Activated CD4-positive, alpha-beta T cell treated with anti-CD3 and anti-CD28 coated beads, Interleukin-2, amount 10 ng/mL, durations not matched to agents 24 days and 14 days (primary cell): ENCODE data around the gene UQCRH. TPM values are rescaled to one million over a fixed set of nuclear protein-coding genes. Genes with fewer than 3 reads are reported as not detected.
"Not testable (repeated sequence)": the region's sequence is repeated elsewhere in the genome, so short reads cannot be mapped to it uniquely, and the experiment has no call there.

Experiments used
- DNase-seq: peaks from one replicate; pipeline ENCODE4 v3.0.0; 2022
- H3K27ac Mint-ChIP-seq: one replicate; pipeline ENCODE4 v1.8.0; 2022; ENCODE audit warnings: mild to moderate bottlenecking, mixed read lengths
- H3K27me3 Mint-ChIP-seq: one replicate; pipeline ENCODE4 v1.8.0; 2022; ENCODE audit warnings: mixed read lengths
- H3K36me3 Mint-ChIP-seq: one replicate; pipeline ENCODE4 v1.8.0; 2022; ENCODE audit warnings: low read depth, mild to moderate bottlenecking, mixed read lengths
- H3K4me1 Mint-ChIP-seq: one replicate; pipeline ENCODE4 v1.8.0; 2021; ENCODE audit warnings: mixed read lengths
- H3K4me3 Mint-ChIP-seq: one replicate; pipeline ENCODE4 v1.8.0; 2022; ENCODE audit warnings: mild to moderate bottlenecking, moderate library complexity, mixed read lengths
- H3K9me3 Mint-ChIP-seq: one replicate; pipeline ENCODE4 v1.8.0; 2021; ENCODE audit warnings: mixed read lengths
- intact Hi-C: fragments of 100-400 bp; cut with micrococcal nuclease; formaldehyde crosslinking; loops from one replicate; pipeline ENCODE4 v1.15.1; 2023
- total RNA-seq: library from RNA; stranded (reverse); gene quantifications from 2 replicates; pipeline ENCODE4 v1.2.3, GENCODE V29; 2022

UQCRH gene
- total RNA-seq, 1 donor from 2014 or later = 283 TPM

DNA sequence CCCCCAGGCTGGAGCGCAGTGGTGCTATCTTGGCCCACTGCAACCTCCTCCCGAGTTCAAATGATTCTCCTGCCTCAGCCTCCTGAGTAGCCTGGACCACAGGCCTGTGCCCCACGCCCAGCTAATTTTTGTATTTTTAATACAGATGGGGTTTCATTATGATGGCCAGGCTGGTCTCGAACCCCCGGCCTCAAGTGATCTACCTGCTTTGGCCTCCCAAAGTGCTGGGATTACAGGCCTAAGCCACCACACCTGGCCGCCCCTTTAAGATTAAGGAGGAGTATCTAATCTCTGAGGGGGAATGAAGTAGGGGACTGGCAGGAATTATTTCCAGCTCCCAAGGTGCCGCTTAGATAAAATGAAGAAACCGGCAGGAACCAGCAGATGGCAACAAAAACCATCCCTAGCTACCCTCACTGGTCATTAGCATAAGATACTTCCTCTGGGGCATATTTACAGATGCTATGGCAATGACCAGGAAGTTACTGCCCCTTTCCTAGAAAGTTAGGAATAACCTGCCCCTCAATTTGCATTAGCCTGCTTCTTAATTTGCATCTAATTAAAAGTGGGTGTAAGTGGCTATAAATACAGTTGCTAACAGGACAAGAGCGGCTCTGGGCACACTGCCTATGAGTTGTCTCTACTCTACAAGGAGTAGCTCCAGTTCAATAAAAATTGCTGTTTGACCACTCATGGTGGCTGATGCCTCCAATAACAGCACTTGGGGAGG, 30.0 kb downstream of the UQCRH start:
- DNase-seq = peak; percentile 57
- no peaks in the 10 kb centered on the region for H3K36me3 Mint-ChIP-seq
- no peak overlapping the region for H3K27ac Mint-ChIP-seq
- no peaks in the 10 kb centered on the region for H3K27me3 Mint-ChIP-seq
- no peaks in the 10 kb centered on the region for H3K9me3 Mint-ChIP-seq
- no peaks in the 10 kb centered on the region for H3K4me1 Mint-ChIP-seq
- no peak overlapping the region for H3K4me3 Mint-ChIP-seq
- intact Hi-C loops = no loop called here

DNA sequence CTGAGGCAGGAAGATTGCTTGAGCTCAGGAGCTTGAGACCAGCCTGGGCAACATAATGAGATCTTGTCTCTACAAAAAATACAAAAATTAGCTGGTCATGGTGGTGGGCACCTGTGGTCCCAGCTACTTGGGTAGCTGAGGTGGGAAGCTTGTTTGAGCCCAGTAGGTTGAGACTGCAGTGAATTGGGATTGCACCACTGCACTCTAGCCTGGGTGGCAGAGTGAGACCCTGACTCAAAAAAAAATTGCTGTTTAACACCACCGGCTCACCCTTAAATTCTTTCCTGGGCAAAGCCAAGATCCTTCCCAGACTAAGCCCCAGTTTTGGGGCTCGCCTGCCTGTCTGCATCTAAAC, 30.5 kb downstream of the UQCRH start:
- no peak overlapping the region for H3K4me3 Mint-ChIP-seq
- H3K4me1 Mint-ChIP-seq = no peaks in the 10 kb centered on the region

DNA sequence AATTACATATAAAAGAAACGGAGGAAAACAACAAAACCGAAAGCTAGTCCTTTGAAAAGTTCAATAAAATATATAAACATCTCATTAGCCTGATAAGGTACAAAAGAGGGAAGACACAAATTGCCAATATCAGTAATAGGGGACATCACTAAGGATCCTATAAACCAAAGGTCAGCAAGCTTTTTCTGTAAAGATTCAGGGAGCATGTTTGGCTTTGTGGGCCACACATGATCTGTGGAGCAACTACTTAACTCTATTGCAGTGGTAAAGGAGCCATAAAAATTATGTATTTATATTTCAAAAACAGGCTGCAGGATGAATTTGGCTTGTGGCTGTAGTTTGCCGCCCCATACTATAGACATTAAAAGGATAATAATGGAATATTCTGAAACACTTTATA, 31.6 kb downstream of the UQCRH start:
- Mint-ChIP-seq H3K27me3 (no peaks in the 10 kb centered on the region), H3K4me1 (peaks cover 5% of the 10 kb centered on the region), H3K27ac (no peak overlapping the region), H3K9me3 (no peaks in the 10 kb centered on the region), H3K4me3 (no peak overlapping the region), H3K36me3 (no peaks in the 10 kb centered on the region)
- intact Hi-C loops = no loop called here
- no peak for DNase-seq

More for the DNA sequence above, 30.5 kb downstream of the UQCRH start:
- H3K36me3 Mint-ChIP-seq = no peaks in the 10 kb centered on the region
- no peak overlapping the region for H3K27ac Mint-ChIP-seq
- intact Hi-C loops = no loop called here
- no peak for DNase-seq
- H3K27me3 Mint-ChIP-seq = no peaks in the 10 kb centered on the region
- no peaks in the 10 kb centered on the region for H3K9me3 Mint-ChIP-seq

DNA sequence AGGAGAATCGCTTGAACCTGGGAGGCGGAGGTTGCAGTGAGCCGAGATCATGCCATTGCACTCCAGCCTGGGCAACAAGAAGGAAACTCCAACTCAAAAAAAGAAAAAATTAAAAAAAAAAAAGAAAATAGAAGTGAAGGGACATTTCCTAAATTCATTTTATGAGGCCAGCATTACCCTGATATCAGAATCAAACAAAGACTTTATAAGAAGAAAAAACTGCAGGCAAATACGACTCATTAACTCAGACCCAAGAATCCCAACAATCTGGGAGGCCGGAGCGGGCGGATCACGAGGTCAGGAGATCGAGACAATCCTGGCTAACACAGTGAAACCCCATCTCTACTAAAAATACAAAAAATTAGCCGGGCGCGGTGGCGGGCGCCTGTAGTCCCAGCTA, 33.9 kb downstream of the UQCRH start:
- H3K36me3 Mint-ChIP-seq = peaks cover 12% of the 10 kb centered on the region
- DNase-seq, H3K4me3 Mint-ChIP-seq, H3K27ac Mint-ChIP-seq, intact Hi-C loops, H3K9me3 Mint-ChIP-seq, H3K27me3 Mint-ChIP-seq: not testable (repeated sequence)
- H3K4me1 Mint-ChIP-seq = peaks cover 20% of the 10 kb centered on the region

DNA sequence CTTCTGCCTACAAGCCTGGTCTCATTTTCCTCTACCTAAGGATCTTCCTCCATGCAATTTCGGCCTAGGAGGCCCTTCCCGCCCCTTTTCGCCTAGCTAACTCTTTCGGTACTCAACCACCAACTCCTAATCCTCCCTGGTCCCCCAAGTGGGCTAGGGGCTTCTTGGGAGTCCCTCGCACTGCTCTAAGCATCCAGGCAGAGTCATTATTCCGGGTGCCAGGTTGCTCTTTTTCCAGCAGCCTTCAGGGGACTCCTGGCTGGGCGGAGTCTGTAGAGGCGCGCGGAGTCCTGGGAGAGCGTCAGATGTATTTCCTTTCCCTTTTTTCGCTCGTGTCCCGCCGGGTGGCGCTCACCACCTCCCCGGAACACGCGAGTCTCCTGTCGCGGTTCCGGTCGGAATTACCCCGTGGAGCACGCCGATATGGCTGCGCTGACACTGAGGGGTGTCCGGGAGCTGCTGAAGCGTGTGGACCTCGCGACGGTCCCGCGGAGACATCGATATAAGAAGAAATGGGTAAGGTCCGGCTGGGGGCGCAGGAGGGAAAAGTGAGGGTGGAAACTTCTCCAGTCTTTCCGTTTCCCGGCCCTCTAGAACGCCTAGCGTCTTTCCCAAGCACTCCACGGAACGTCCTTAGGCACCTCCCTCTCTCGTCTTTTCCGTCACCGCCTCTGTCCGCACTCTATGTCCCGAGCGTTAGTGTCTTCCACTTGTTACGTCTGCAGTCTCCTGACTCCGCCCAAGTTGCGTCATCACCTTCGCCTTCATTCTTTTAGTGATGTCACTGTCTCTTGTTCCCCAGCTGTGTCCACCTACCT, 37.1 kb downstream of the UQCRH start, which contains the start of gene NSUN4:
NSUN4 (plus strand) TSS at position 404 of the 818 bp plus-strand sequence; CDS start at position 424, 20 bp downstream.
- Mint-ChIP-seq H3K4me1 (peaks cover 33% of the 10 kb centered on the region), H3K4me3 (peak within 1 kb of the TSS; percentile 99), H3K36me3 (peaks cover 35% of the 10 kb centered on the region), H3K27me3 (no peaks in the 10 kb centered on the region), H3K27ac (peak within 1 kb of the TSS; percentile 100), H3K9me3 (no peaks in the 10 kb centered on the region)
- peak; percentile 96 for DNase-seq
- intact Hi-C loops = loop anchor here (1.0 to 5.0 kb wide), 4 partner anchors 8 to 93 kb away; partner anchors contain the start of genes LRRC41, RAD54L and UQCRH

DNA sequence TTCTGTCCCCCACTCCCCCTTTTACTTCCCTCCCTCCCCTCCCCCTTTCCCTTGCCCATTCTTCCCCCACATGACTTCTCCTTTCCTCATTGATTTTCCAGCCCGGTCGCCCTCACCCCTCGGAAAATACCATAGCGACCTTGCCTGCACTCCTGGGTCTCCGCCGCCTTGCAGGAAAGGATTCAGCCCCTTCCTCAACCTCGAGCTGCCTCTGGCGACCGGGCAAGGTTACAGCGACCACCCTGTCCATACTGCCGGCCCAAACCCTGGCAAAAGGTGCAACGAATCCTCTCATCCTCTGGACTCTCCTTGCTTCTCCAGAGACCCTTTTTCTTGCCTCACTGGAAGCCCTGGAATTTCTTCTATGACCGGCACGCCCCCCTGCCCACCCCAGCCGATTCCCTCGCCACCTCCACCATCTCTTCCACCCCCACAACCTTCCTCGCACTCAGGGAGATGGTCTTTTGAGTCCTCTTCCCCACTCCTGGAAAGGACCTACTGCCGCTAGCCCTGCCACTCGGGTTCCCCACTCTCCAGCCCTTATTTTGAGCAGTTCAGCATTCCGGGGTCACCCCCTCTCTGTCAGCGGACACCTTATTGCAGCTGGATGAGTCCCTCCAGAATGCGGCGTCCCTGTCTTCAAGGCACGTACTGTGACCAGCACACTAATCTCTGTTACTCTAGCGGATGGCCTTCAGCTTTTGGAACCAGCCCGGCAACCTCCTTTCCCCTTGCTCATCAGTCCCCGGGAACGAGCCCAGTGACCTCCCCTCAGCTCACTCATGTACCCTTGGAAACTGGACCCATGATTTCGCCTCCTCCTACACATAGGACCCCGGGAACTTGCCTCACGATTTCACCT, 38.0 kb downstream of the UQCRH start:
- Mint-ChIP-seq H3K27me3 (no peaks in the 10 kb centered on the region), H3K9me3 (no peaks in the 10 kb centered on the region), H3K4me1 (peaks cover 33% of the 10 kb centered on the region), H3K4me3 (peak overlapping the region; percentile 99), H3K36me3 (peaks cover 38% of the 10 kb centered on the region), H3K27ac (peak overlapping the region; percentile 100)
- peak; percentile 63 for DNase-seq
- intact Hi-C loops = loop anchor here (5.0 kb wide), 1 partner anchor 54 kb away; no protein-coding TSS in a partner anchor

DNA sequence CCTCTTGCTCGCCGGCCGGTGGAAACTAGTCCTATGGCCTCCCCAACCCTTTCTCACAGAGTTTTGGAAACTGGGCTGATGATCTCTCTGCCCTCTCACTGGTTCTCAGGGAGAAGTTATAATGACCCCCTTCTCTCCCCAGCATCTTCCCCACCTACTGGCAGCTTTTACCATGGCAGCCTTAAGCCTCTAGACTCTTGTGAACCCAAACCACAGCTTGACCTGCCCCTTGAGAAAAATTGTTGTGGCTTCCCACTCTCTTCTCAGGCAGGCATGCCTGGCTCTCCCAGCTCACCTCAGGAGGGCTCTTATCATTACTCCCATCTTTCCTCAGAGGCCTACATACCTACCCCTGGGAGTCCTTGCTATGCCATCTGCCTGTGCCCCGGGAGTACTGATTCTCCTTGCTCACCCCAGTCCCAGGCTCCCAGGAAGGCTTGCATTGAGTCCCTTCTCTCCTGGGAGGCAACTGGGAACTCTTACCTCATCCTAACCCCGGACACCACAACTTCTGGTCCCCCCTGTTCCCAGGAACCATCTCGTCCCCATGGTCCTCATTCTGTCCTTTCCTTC, 38.7 kb downstream of the UQCRH start:
- Mint-ChIP-seq H3K27ac (peak overlapping the region; percentile 100), H3K4me3 (peak overlapping the region; percentile 99), H3K36me3 (peaks cover 45% of the 10 kb centered on the region), H3K4me1 (peaks cover 35% of the 10 kb centered on the region), H3K27me3 (no peaks in the 10 kb centered on the region), H3K9me3 (no peaks in the 10 kb centered on the region)
- DNase-seq = peak; percentile 67
- intact Hi-C loops = loop anchor here (5.0 kb wide), 1 partner anchor 55 kb away; no protein-coding TSS in a partner anchor

DNA sequence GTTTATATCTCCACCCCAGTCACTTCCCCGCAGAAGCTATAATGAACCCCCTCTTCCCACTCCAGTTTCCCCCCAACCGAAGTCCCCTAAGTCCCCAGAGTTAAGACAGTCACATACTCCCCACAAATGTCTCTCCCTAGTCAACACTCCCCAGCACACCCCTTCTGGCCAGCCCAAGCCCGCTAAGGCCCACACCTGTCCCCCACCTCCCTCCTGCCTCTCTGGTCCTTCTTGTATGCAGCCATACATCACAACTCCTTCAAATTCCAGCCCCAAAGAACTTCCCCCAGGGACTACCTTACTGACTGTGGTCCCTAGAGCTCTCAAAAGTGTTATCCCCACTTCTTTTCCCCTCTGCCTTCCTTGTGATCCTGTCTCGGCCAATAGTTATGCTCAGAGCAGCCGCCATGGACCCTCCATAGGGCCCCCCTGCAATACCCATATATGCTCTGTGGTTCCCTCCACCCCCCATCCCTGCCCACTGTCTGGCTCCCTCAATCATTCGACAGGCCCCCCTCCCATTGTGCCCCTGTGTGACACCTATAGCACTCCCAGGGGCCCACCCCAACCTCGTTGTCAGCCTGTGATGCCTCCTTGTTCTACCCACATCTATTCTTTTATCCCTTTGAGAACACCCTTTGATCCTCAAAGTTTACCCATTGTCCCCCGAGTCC, 39.3 kb downstream of the UQCRH start:
- Mint-ChIP-seq H3K27ac (peak overlapping the region; percentile 100), H3K36me3 (peaks cover 50% of the 10 kb centered on the region), H3K27me3 (no peaks in the 10 kb centered on the region), H3K9me3 (no peaks in the 10 kb centered on the region), H3K4me3 (peak overlapping the region; percentile 99), H3K4me1 (peaks cover 38% of the 10 kb centered on the region)
- DNase-seq = no peak
- intact Hi-C loops = loop anchor here (5.0 kb wide), 1 partner anchor 56 kb away; no protein-coding TSS in a partner anchor

DNA sequence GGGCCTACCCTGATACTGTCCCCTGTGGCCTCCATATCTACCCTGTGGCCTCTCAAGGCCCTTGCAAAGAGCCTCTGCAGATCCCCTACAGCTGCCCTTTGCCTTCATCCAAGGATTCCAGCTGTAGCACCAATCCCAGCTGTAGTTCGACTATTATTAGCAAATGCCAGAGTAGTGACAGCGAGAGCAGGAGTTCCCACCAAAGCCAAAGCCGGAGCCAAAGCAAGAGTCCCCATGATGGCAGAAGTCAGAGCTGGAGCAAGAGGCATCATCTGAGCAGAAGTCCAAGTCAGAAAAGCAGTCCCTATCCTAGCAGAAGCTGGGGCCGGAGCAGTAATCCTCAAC, 39.8 kb downstream of the UQCRH start:
- peak overlapping the region; percentile 13 for H3K27ac Mint-ChIP-seq
- peaks cover 40% of the 10 kb centered on the region for H3K4me1 Mint-ChIP-seq
- no peaks in the 10 kb centered on the region for H3K9me3 Mint-ChIP-seq
- peaks cover 55% of the 10 kb centered on the region for H3K36me3 Mint-ChIP-seq
- H3K4me3 Mint-ChIP-seq = peak overlapping the region; percentile 4
- intact Hi-C loops = loop anchor here (5.0 kb wide), 1 partner anchor 56 kb away; no protein-coding TSS in a partner anchor
- DNase-seq = no peak
- H3K27me3 Mint-ChIP-seq = no peaks in the 10 kb centered on the region

DNA sequence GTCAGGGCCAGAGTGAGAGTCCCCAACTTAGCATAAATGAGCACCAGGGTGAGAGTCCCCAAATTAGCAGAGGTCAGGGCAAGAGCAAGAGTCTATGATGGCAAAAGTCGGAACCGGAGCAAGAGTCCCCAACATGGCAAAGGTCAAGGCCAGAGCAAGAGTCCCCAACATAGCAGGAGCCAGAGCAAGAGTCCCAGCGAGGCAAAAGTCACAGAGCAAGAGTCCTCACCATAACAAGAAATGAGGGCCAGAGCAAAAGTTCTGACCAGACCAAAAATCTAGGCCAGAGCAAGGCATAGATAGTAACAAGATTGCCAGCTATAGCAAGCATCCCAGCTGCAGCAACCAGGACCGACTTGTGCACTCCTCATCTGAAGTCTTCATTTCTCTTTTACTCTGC, 40.2 kb downstream of the UQCRH start:
- peaks cover 56% of the 10 kb centered on the region for H3K36me3 Mint-ChIP-seq
- no peak overlapping the region for H3K4me3 Mint-ChIP-seq
- H3K27ac Mint-ChIP-seq = peak overlapping the region; percentile 13
- H3K4me1 Mint-ChIP-seq = peaks cover 40% of the 10 kb centered on the region
- no peaks in the 10 kb centered on the region for H3K27me3 Mint-ChIP-seq
- DNase-seq = no peak
- intact Hi-C loops = loop anchor here (5.0 kb wide), 1 partner anchor 56 kb away; no protein-coding TSS in a partner anchor
- no peaks in the 10 kb centered on the region for H3K9me3 Mint-ChIP-seq

DNA sequence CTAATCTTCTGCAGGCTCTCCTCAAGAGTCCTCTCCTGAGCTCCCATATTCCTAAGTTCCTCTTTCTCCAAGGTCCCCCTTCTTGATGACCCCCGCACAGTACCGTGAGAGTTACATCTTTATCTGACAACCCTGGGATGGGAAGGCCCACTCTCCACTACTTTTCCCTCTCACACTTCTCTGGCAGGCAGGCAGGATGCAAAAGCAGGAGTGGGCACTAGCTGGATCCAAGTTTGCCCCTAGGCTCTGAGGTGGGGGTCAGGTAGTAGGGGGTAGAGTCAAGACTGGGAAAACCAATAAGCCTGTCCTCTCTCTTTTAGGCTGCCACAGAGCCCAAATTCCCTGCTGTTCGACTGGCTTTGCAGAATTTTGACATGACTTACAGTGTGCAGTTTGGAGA, 41.0 kb downstream of the UQCRH start:
- no peak for DNase-seq
- Mint-ChIP-seq H3K4me1 (peaks cover 38% of the 10 kb centered on the region), H3K4me3 (no peak overlapping the region), H3K36me3 (peaks cover 59% of the 10 kb centered on the region), H3K27me3 (no peaks in the 10 kb centered on the region), H3K27ac (peak overlapping the region; percentile 51), H3K9me3 (no peaks in the 10 kb centered on the region)
- intact Hi-C loops = loop anchor here (5.0 kb wide), 1 partner anchor 57 kb away; no protein-coding TSS in a partner anchor

DNA sequence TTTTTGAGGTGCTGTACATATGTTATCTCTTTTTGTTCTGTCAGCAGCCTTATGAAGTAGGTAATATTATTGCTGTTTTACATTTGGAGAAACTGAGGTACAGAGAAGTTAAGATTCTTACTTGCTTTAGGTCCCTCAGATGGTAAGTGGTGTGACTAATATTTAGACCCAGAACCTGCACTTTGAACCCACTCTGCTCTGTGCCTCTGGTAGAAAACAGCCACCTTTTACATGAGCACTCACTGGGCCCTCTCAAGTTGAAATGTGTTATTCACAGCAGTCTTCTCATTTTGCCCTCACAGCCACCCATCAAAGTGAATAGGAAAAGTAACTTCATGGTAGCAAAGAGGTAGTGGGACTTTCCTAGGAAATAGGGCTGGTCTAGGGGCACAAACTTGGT, 41.8 kb downstream of the UQCRH start:
- no peak for DNase-seq
- peaks cover 67% of the 10 kb centered on the region for H3K36me3 Mint-ChIP-seq
- no peaks in the 10 kb centered on the region for H3K27me3 Mint-ChIP-seq
- H3K4me3 Mint-ChIP-seq = no peak overlapping the region
- H3K4me1 Mint-ChIP-seq = peaks cover 35% of the 10 kb centered on the region
- H3K9me3 Mint-ChIP-seq = no peaks in the 10 kb centered on the region
- H3K27ac Mint-ChIP-seq = no peak overlapping the region
- intact Hi-C loops = no loop called here

DNA sequence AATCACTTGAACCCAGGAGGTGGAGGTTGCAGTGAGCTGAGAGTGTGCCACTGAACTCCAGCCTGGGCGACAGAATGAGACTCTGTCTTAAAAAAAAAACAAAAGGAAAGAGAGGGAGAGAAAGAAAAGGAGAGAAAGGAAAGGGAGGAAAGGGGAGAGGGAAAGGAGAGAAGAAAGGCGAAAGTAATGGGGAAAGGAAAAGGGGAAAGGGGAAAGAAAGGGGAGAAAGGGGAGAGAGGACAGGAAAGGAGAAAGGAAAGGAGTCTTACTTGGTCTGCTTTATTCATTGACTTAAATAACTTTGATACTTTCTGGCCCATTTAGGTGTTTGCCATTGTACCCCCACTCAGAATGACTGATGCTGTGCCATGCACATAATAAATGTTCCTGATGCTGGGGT, 48.9 kb downstream of the UQCRH start:
- intact Hi-C loops = no loop called here
- Mint-ChIP-seq H3K27ac (no peak overlapping the region), H3K9me3 (no peaks in the 10 kb centered on the region), H3K36me3 (peaks cover 61% of the 10 kb centered on the region), H3K4me1 (peaks cover 6% of the 10 kb centered on the region), H3K27me3 (no peaks in the 10 kb centered on the region), H3K4me3 (no peak overlapping the region)
- no peak for DNase-seq
